ENCODE data around the gene EPB41L2.

DNA sequence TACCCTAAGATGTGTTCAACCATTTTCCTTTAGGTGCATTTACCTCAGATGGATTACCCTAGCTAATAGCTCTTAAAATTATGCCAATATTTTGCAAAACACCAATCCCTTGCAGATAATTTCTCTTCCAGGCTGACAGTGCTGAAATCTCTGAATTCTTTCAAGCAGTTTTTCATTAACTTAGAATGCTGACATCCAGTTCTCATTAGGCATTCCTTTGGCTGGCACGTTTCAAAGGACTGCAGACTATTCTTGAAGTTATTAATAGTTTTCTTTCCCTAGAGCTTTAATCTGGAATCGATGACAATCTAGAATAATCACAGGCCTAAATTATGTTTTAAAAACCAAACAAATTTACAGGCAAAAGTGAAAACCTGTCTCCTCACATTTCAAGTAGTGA, 167.5 kb downstream of the EPB41L2 start:
- TF ChIP-seq CTCF (IDR thresholded peaks at IDR 0.05) (no peak), POLR2A (IDR thresholded peaks at IDR 0.05) (no peak)
